GM12878 (cell line): ENCODE measurements around the gene OR6C75. TPM values are rescaled to one million over a fixed set of nuclear protein-coding genes. Genes with fewer than 3 reads are reported as not detected.

ENCODE experiments used
- ATAC-seq: fragments of 200-7000 bp; cut with Tn5 transposase; 3 replicates; pipeline ENCODE4 v1.9.1; 2020; ENCODE audit warnings: mild to moderate bottlenecking, moderate library complexity
- BruUV-seq: library from RNA; stranded (reverse); fragments of 400-500 nt; replicated peaks from 2 replicates; lab custom pipeline; 2021; lab: Mats Ljungman, UMichigan
- CTCF ChIA-PET: fragments of 300-600 bp; sonication (Branson Sonifier 250); formaldehyde crosslinking; extraction: SDS; loops from one replicate; lab custom pipeline; 2021; ENCODE audit warnings: inconsistent platforms; lab: Yijun Ruan, JAX
- POLR2A ChIA-PET: fragments of 350-600 bp; formaldehyde crosslinking; extraction: SDS; loops from one replicate; lab custom pipeline; 2021; ENCODE audit warnings: inconsistent platforms; lab: Charles Lee
- RAD21 ChIA-PET: fragments of 300-600 bp; sonication (Branson Sonifier 250); formaldehyde crosslinking; loops from one replicate; lab custom pipeline; 2023; ENCODE audit warnings: antibody characterized with exemption; ENCODE audit not compliant: unreplicated experiment; lab: Charles Lee
- SMC1A ChIA-PET: fragments of 300-600 bp; sonication (Branson Sonifier 250); formaldehyde crosslinking; loops from one replicate; lab custom pipeline; 2023; ENCODE audit not compliant: unreplicated experiment, uncharacterized antibody; lab: Charles Lee
- DNase-seq: peaks from one replicate; pipeline ENCODE4 v3.0.0-alpha.2; 2011; ENCODE audit warnings: low read depth, low spot score
- FAIRE-seq: peaks from 3 replicates; lab custom pipeline; 2011; peaks lifted over from hg19 to GRCh38; lab: Jason Lieb, UNC
- H2AFZ ChIP-seq: 2 replicates; pipeline ENCODE4 v1.6.0; 2011; ENCODE audit warnings: low read depth, low read length, control low read depth; ENCODE audit not compliant: control insufficient read depth
- H3K27ac ChIP-seq: 2 replicates; pipeline ENCODE4 v1.5.1; 2011; ENCODE audit warnings: control low read depth; ENCODE audit not compliant: control insufficient read depth, insufficient read depth
- H3K27me3 ChIP-seq, 2 experiments: replicated peaks in 1 of 2; 2 replicates each; pipeline versions ENCODE4 v1.6.0 to v1.6.1; 2011; ENCODE audit warnings: low read length in 1 of 2; ENCODE audit not compliant: control insufficient read depth in 2 of 2, insufficient read depth in 2 of 2
- H3K36me3 ChIP-seq, 2 experiments: 2 replicates each; pipeline ENCODE4 v1.5.1; 2011; ENCODE audit warnings: low read length in 1 of 2; ENCODE audit not compliant: control insufficient read depth in 2 of 2, insufficient read depth in 2 of 2
- H3K4me1 ChIP-seq: 2 replicates; pipeline ENCODE4 v1.6.1; 2011; ENCODE audit warnings: mild to moderate bottlenecking, low read length, moderate library complexity, mixed read lengths; ENCODE audit not compliant: control insufficient read depth, insufficient read depth
- H3K4me2 ChIP-seq: 2 replicates; pipeline ENCODE4 v1.6.0; 2011; ENCODE audit warnings: control low read depth; ENCODE audit not compliant: control insufficient read depth, insufficient read depth
- H3K4me3 ChIP-seq: fragments of 200-600 bp; sonication (generic); 2 replicates; pipeline ENCODE4 v1.5.1; 2016
- H3K79me2 ChIP-seq: 2 replicates; pipeline ENCODE4 v1.6.0; 2011; ENCODE audit warnings: low read length; ENCODE audit not compliant: control insufficient read depth, insufficient read depth
- H3K9ac ChIP-seq: 2 replicates; pipeline ENCODE4 v1.8.0; 2011; ENCODE audit warnings: low read length, control low read depth, mixed read lengths; ENCODE audit not compliant: control insufficient read depth, insufficient read depth
- H3K9me3 ChIP-seq: replicated peaks from 3 replicates; pipeline ENCODE4 v1.5.1; 2011; ENCODE audit warnings: mild to moderate bottlenecking, low read length; ENCODE audit not compliant: control insufficient read depth, insufficient read depth
- H4K20me1 ChIP-seq: 2 replicates; pipeline ENCODE4 v1.6.0; 2011; ENCODE audit not compliant: control insufficient read depth, insufficient read depth
- CHD1 ChIP-seq: IDR thresholded peaks from 2 replicates; pipeline ENCODE4 v1.6.1; 2012; ENCODE audit warnings: low read depth, low read length, improper control_type of control experiment
- FOXM1 ChIP-seq: IDR thresholded peaks from 2 replicates; pipeline ENCODE4 v1.6.1; 2012; ENCODE audit warnings: low read depth, mild to moderate bottlenecking, inconsistent platforms, low read length, moderate library complexity
- GABPA ChIP-seq: IDR thresholded peaks from 2 replicates; pipeline ENCODE4 v1.6.1; 2014; ENCODE audit warnings: antibody characterized with exemption, low read depth, mild to moderate bottlenecking, inconsistent platforms
- KDM1A ChIP-seq: fragments of 200-600 bp; sonication (generic); IDR thresholded peaks from 2 replicates; pipeline ENCODE4 v1.6.1; 2016; ENCODE audit warnings: borderline replicate concordance
- NFXL1 ChIP-seq: fragments of 450-650 bp; IDR thresholded peaks from 2 replicates; pipeline ENCODE4 v1.6.1; 2017; ENCODE audit warnings: antibody characterized with exemption, mild to moderate bottlenecking, borderline replicate concordance
- PAX8 ChIP-seq: fragments of 450-650 bp; IDR thresholded peaks from 2 replicates; pipeline ENCODE4 v1.6.1; 2017; ENCODE audit warnings: mild to moderate bottlenecking, moderate library complexity
- PML ChIP-seq: IDR thresholded peaks from 2 replicates; pipeline ENCODE4 v1.6.1; 2012; ENCODE audit warnings: low read length, inconsistent platforms
- RAD21 ChIP-seq: IDR thresholded peaks from 2 replicates; pipeline ENCODE4 v1.6.1; 2011; ENCODE audit warnings: mild to moderate bottlenecking, low read depth, low read length, moderate library complexity; ENCODE audit not compliant: insufficient read depth
- RB1 ChIP-seq: fragments of 450-650 bp; formaldehyde crosslinking; IDR thresholded peaks from 2 replicates; pipeline ENCODE4 v1.6.1; 2017; ENCODE audit warnings: mild to moderate bottlenecking, borderline replicate concordance
- SIX5 ChIP-seq: IDR thresholded peaks from 2 replicates; pipeline ENCODE4 v1.6.1; 2011; ENCODE audit warnings: mild to moderate bottlenecking, low read depth, low read length, moderate library complexity; ENCODE audit not compliant: severe bottlenecking
- ZNF207 ChIP-seq: fragments of 450-650 bp; IDR thresholded peaks from 2 replicates; pipeline ENCODE4 v1.6.1; 2014; ENCODE audit warnings: antibody characterized with exemption, mild to moderate bottlenecking, borderline replicate concordance
- WGBS: methylation state at CpG from one replicate; pipeline ENCODE4 v1.1.6; 2016; ENCODE audit warnings: low lambda C conversion rate; ENCODE audit not compliant: insufficient replicate concordance, insufficient coverage; ENCODE audit errors: missing lambda C conversion rate; 5-methylcytosine and 5-hydroxymethylcytosine counted together
- in situ Hi-C: fragments of 300-500 bp; cut with MboI; formaldehyde crosslinking; loops from 9 replicates; pipeline ENCODE4 v1.14.3; 2018; ENCODE audit warnings: mixed read lengths
- intact Hi-C: fragments of 100-400 bp; cut with micrococcal nuclease; formaldehyde crosslinking; loops from one replicate; pipeline ENCODE4 v1.14.2; 2022; ENCODE audit not compliant: unreplicated experiment
- polyA plus RNA-seq, 11 experiments: library from polyadenylated mRNA; depleted of rRNA in 4 of 11; unstranded in 6 of 11; stranded (reverse) in 5 of 11; fragments of >200 nt; fragmentation: Nextera tagmentation in 4 of 11; fragmentation: Illumina TruSeq in 1 of 11; extraction: Ambion mirVana in 4 of 11; extraction: Trizol in 1 of 11; gene quantifications; 1 replicate in 1 of 11; 2 replicates in 10 of 11; pipeline versions ENCODE4 v1.2.1 to v1.2.3, GENCODE V29; 2011 to 2016; ENCODE audit warnings: inconsistent platforms in 2 of 11, missing spikeins in 2 of 11, low read depth in 1 of 11
- total RNA-seq, 4 experiments: library from RNA; depleted of rRNA in 3 of 4; stranded (reverse); fragments of >200 nt in 3 of 4; fragmentation: Illumina TruSeq in 1 of 4; extraction: Trizol in 1 of 4; gene quantifications; 2 replicates each; pipeline versions ENCODE4 v1.2.1 to v1.2.3, GENCODE V29; 2013 to 2021

The OR6C75 gene
- total and polyA plus RNA-seq, 10 of the 15 experiments (the other 5 are each of a cell fraction or from before 2014, with no cell fraction given): not detected

DNA sequence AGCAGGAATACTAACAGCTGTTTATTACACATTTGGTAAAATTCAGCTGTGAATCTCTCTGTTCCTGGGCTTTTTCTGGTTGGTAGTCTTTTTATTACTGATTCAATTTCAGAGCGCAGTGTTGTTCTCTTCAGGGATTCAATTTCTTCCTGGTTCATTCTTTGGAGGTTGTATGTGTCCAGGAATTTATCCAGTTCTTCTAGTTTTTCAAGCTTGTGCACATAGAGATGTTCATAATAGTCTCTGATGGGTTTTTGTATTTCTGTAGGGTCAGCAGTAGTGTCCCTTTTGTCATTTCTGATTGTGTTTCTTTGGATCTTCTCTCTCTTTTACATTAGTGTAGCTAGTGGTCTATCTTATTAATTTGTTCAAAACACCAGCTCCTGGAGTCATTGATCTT lies 54.2 kb downstream of the OR6C75 start:
- ChIA-PET RAD21 (no interaction called here), POLR2A (no interaction called here), CTCF (no interaction called here)
- H2AFZ ChIP-seq: no peak overlapping the region
- DNase-seq: no peak
- FAIRE-seq: no peak
- H3K4me1 ChIP-seq: no peaks in the 10 kb centered on the region
- H3K4me2 ChIP-seq: no peak overlapping the region
- H4K20me1 ChIP-seq: no peaks in the 10 kb centered on the region
- in situ Hi-C loops: no loop called here
- no peak overlapping the region for H3K9ac ChIP-seq
- no peaks in the 10 kb centered on the region for H3K27me3 ChIP-seq
- ATAC-seq: no peak
- 39% methylated on average over 1 of the region's 1 CpG for WGBS
- H3K79me2 ChIP-seq: no peaks in the 10 kb centered on the region
- TF ChIP-seq FOXM1 (no peak), RAD21 (no peak), ZNF207 (no peak), RB1 (no peak), GABPA (no peak), SIX5 (no peak), CHD1 (no peak), KDM1A (no peak), NFXL1 (no peak), PAX8 (no peak), PML (no peak)
- TF ChIP-seq, all 136 proteins: peak for 0
- Histone ChIP-seq H3K27ac (no peak overlapping the region), H3K4me3 (no peak overlapping the region), H3K36me3 (no peaks in the 10 kb centered on the region), H3K9me3 (no peaks in the 10 kb centered on the region)
- SMC1A ChIA-PET: no interaction called here
- intact Hi-C loops: no loop called here
- BruUV-seq: no TSS peak

Other genes with a start within 250 kb of the OR6C75 start
Only the 7 nearest of the 13 such genes appear.
- gene OR6C6, start 66.4 kb upstream of the OR6C75 start, total RNA-seq (2014; rRNA removed): not detected in 2 replicates
- gene OR6C6, start 66.4 kb upstream of the OR6C75 start, total RNA-seq (2014; rRNA removed; fragmentation: Illumina TruSeq; extraction: Trizol): not detected in 2 replicates
- not detected in 2 replicates for gene OR6C6, start 66.4 kb upstream of the OR6C75 start, total RNA-seq (2021)
- not detected in 2 replicates for gene OR6C6, start 66.4 kb upstream of the OR6C75 start, polyA plus RNA-seq (2011; rRNA removed)
- gene OR6C6, start 66.4 kb upstream of the OR6C75 start, polyA plus RNA-seq (2014; fragmentation: Illumina TruSeq; extraction: Trizol): not detected in 2 replicates
- gene OR6C6, start 66.4 kb upstream of the OR6C75 start, polyA plus RNA-seq (2014; fragmentation: Nextera tagmentation; extraction: Ambion mirVana): not detected
- gene OR6C6, start 66.4 kb upstream of the OR6C75 start, polyA plus RNA-seq (2014; rRNA removed): not detected in 2 replicates
- gene OR6C6, start 66.4 kb upstream of the OR6C75 start, polyA plus RNA-seq (2016; fragmentation: Nextera tagmentation; extraction: Ambion mirVana): not detected
- gene OR6C1, start 48.6 kb upstream of the OR6C75 start, total RNA-seq (2014; rRNA removed): not detected in 2 replicates
- not detected in 2 replicates for gene OR6C1, start 48.6 kb upstream of the OR6C75 start, total RNA-seq (2014; rRNA removed; fragmentation: Illumina TruSeq; extraction: Trizol)
- gene OR6C1, start 48.6 kb upstream of the OR6C75 start, total RNA-seq (2021): not detected in 2 replicates
- not detected in 2 replicates for gene OR6C1, start 48.6 kb upstream of the OR6C75 start, polyA plus RNA-seq (2011; rRNA removed)
- not detected in 2 replicates for gene OR6C1, start 48.6 kb upstream of the OR6C75 start, polyA plus RNA-seq (2014; fragmentation: Illumina TruSeq; extraction: Trizol)
- gene OR6C1, start 48.6 kb upstream of the OR6C75 start, polyA plus RNA-seq (2014; fragmentation: Nextera tagmentation; extraction: Ambion mirVana): not detected
- gene OR6C1, start 48.6 kb upstream of the OR6C75 start, polyA plus RNA-seq (2014; rRNA removed): not detected in 2 replicates
- gene OR6C1, start 48.6 kb upstream of the OR6C75 start, polyA plus RNA-seq (2016; fragmentation: Nextera tagmentation; extraction: Ambion mirVana): not detected
- not detected in 2 replicates for gene OR6C3, start 32.2 kb upstream of the OR6C75 start, total RNA-seq (2014; rRNA removed)
- gene OR6C3, start 32.2 kb upstream of the OR6C75 start, total RNA-seq (2014; rRNA removed; fragmentation: Illumina TruSeq; extraction: Trizol): not detected in 2 replicates
- not detected in 2 replicates for gene OR6C3, start 32.2 kb upstream of the OR6C75 start, total RNA-seq (2021)
- gene OR6C3, start 32.2 kb upstream of the OR6C75 start, polyA plus RNA-seq (2011; rRNA removed): not detected in 2 replicates
- not detected in 2 replicates for gene OR6C3, start 32.2 kb upstream of the OR6C75 start, polyA plus RNA-seq (2014; fragmentation: Illumina TruSeq; extraction: Trizol)
- not detected for gene OR6C3, start 32.2 kb upstream of the OR6C75 start, polyA plus RNA-seq (2014; fragmentation: Nextera tagmentation; extraction: Ambion mirVana)
- not detected in 2 replicates for gene OR6C3, start 32.2 kb upstream of the OR6C75 start, polyA plus RNA-seq (2014; rRNA removed)
- not detected for gene OR6C3, start 32.2 kb upstream of the OR6C75 start, polyA plus RNA-seq (2016; fragmentation: Nextera tagmentation; extraction: Ambion mirVana)
- gene OR6C65, start 37.6 kb downstream of the OR6C75 start, total RNA-seq (2014; rRNA removed): not detected in 2 replicates
- not detected in 2 replicates for gene OR6C65, start 37.6 kb downstream of the OR6C75 start, total RNA-seq (2014; rRNA removed; fragmentation: Illumina TruSeq; extraction: Trizol)
- gene OR6C65, start 37.6 kb downstream of the OR6C75 start, total RNA-seq (2021): not detected in 2 replicates
- gene OR6C65, start 37.6 kb downstream of the OR6C75 start, polyA plus RNA-seq (2011; rRNA removed): not detected in 2 replicates
- not detected in 2 replicates for gene OR6C65, start 37.6 kb downstream of the OR6C75 start, polyA plus RNA-seq (2014; fragmentation: Illumina TruSeq; extraction: Trizol)
- gene OR6C65, start 37.6 kb downstream of the OR6C75 start, polyA plus RNA-seq (2014; fragmentation: Nextera tagmentation; extraction: Ambion mirVana): not detected
- gene OR6C65, start 37.6 kb downstream of the OR6C75 start, polyA plus RNA-seq (2014; rRNA removed): not detected in 2 replicates
- not detected for gene OR6C65, start 37.6 kb downstream of the OR6C75 start, polyA plus RNA-seq (2016; fragmentation: Nextera tagmentation; extraction: Ambion mirVana)
- not detected in 2 replicates for gene OR6C76, start 63.3 kb downstream of the OR6C75 start, total RNA-seq (2014; rRNA removed)
- gene OR6C76, start 63.3 kb downstream of the OR6C75 start, total RNA-seq (2014; rRNA removed; fragmentation: Illumina TruSeq; extraction: Trizol): not detected in 2 replicates
- not detected in 2 replicates for gene OR6C76, start 63.3 kb downstream of the OR6C75 start, total RNA-seq (2021)
- not detected in 2 replicates for gene OR6C76, start 63.3 kb downstream of the OR6C75 start, polyA plus RNA-seq (2011; rRNA removed)
- gene OR6C76, start 63.3 kb downstream of the OR6C75 start, polyA plus RNA-seq (2014; fragmentation: Illumina TruSeq; extraction: Trizol): not detected in 2 replicates
- not detected for gene OR6C76, start 63.3 kb downstream of the OR6C75 start, polyA plus RNA-seq (2014; fragmentation: Nextera tagmentation; extraction: Ambion mirVana)
- not detected in 2 replicates for gene OR6C76, start 63.3 kb downstream of the OR6C75 start, polyA plus RNA-seq (2014; rRNA removed)
- gene OR6C76, start 63.3 kb downstream of the OR6C75 start, polyA plus RNA-seq (2016; fragmentation: Nextera tagmentation; extraction: Ambion mirVana): not detected
- gene OR6C2, start 81.1 kb downstream of the OR6C75 start, total RNA-seq (2014; rRNA removed): not detected in 2 replicates
- gene OR6C2, start 81.1 kb downstream of the OR6C75 start, total RNA-seq (2014; rRNA removed; fragmentation: Illumina TruSeq; extraction: Trizol): not detected in 2 replicates
- gene OR6C2, start 81.1 kb downstream of the OR6C75 start, total RNA-seq (2021): not detected in 2 replicates
- not detected in 2 replicates for gene OR6C2, start 81.1 kb downstream of the OR6C75 start, polyA plus RNA-seq (2011; rRNA removed)
- not detected in 2 replicates for gene OR6C2, start 81.1 kb downstream of the OR6C75 start, polyA plus RNA-seq (2014; fragmentation: Illumina TruSeq; extraction: Trizol)
- not detected for gene OR6C2, start 81.1 kb downstream of the OR6C75 start, polyA plus RNA-seq (2014; fragmentation: Nextera tagmentation; extraction: Ambion mirVana)
- not detected in 2 replicates for gene OR6C2, start 81.1 kb downstream of the OR6C75 start, polyA plus RNA-seq (2014; rRNA removed)
- not detected for gene OR6C2, start 81.1 kb downstream of the OR6C75 start, polyA plus RNA-seq (2016; fragmentation: Nextera tagmentation; extraction: Ambion mirVana)
- not detected in 2 replicates for gene OR6C70, start 107.2 kb downstream of the OR6C75 start, total RNA-seq (2014; rRNA removed)
- not detected in 2 replicates for gene OR6C70, start 107.2 kb downstream of the OR6C75 start, total RNA-seq (2014; rRNA removed; fragmentation: Illumina TruSeq; extraction: Trizol)
- gene OR6C70, start 107.2 kb downstream of the OR6C75 start, total RNA-seq (2021): not detected in 2 replicates
- not detected in 2 replicates for gene OR6C70, start 107.2 kb downstream of the OR6C75 start, polyA plus RNA-seq (2011; rRNA removed)
- not detected in 2 replicates for gene OR6C70, start 107.2 kb downstream of the OR6C75 start, polyA plus RNA-seq (2014; fragmentation: Illumina TruSeq; extraction: Trizol)
- gene OR6C70, start 107.2 kb downstream of the OR6C75 start, polyA plus RNA-seq (2014; fragmentation: Nextera tagmentation; extraction: Ambion mirVana): not detected
- not detected in 2 replicates for gene OR6C70, start 107.2 kb downstream of the OR6C75 start, polyA plus RNA-seq (2014; rRNA removed)
- gene OR6C70, start 107.2 kb downstream of the OR6C75 start, polyA plus RNA-seq (2016; fragmentation: Nextera tagmentation; extraction: Ambion mirVana): not detected